ENCODE data around the gene SHKBP1.

DNA sequence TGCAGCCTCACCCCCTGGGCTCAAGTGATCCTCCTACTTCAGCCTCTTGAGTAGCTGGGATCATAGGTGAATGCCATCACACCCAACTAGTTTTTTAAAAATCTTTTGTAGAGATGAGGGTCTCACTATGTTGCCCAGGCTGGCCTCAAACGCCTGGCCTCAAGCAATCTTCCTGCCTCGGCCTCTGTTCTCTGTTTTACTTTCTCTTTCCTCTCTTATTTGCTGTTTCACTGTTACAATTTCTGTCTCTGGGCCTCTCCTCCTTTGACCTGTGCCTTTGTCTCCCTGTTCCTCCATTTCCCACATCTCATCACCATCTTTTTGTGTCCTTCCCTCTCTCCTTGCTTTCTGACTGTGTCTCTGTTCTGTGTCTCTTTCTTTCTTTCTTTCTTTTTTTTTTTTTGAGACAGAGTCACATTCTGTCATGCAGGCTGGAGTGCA lies 9.3 kb downstream of the SHKBP1 start:
- no peak for TF ChIP-seq ZNF274 (IDR thresholded peaks at IDR 0.05; ENCODE audit: low read depth, low read length)
- no peak for TF ChIP-seq YY1 (IDR thresholded peaks at IDR 0.05; ENCODE audit: insufficient read depth, insufficient read length)
